Mononuclear cell (primary cell): ENCODE measurements around the gene SYT1. TPM values are rescaled to one million over a fixed set of nuclear protein-coding genes. Genes with fewer than 3 reads are reported as not detected.

Experiments used
- H3K27me3 ChIP-seq: 2 replicates; pipeline ENCODE4 v1.6.0; 2011; ENCODE audit warnings: low read length, control low read depth; ENCODE audit not compliant: insufficient read depth
- H3K4me1 ChIP-seq: 2 replicates; pipeline ENCODE4 v1.5.1; 2011; ENCODE audit warnings: mild to moderate bottlenecking, low read length, control low read depth; ENCODE audit not compliant: insufficient read depth
- H3K4me3 ChIP-seq: 2 replicates; pipeline ENCODE4 v1.5.1; 2011; ENCODE audit warnings: mild to moderate bottlenecking, low read length, moderate library complexity
- H3K9me3 ChIP-seq: 2 replicates; pipeline ENCODE4 v1.5.1; 2011; ENCODE audit warnings: low read depth, mild to moderate bottlenecking, control low read depth, low read length
- total RNA-seq: library from RNA; depleted of rRNA; stranded (reverse); fragments of >200 nt; gene quantifications from one replicate; pipeline ENCODE4 v1.2.3, GENCODE V29; 2012

SYT1 gene
- total RNA-seq, 1 donor: 2.5 TPM

DNA sequence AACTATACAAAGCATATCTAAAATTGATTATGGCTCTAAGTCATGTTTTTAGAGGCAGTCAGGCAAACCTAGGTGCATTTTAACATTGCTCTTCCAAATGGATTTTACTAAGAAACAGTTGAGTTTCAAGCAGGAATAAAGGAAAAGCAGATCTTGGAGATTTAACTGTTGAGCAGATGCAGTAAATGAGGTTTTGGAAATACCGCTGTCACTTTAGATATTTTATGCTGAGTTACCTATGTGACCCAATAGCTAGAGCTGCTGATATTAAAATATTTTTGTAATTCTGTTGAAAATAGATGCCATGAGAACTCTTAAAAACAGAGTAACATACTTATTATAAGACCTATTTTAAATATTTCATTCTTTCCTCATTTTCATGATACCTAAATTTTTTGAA lies 181.4 kb downstream of the SYT1 start:
- no peaks in the 10 kb centered on the region for H3K27me3 ChIP-seq
- no peaks in the 10 kb centered on the region for H3K4me1 ChIP-seq
- H3K9me3 ChIP-seq: peaks cover 7% of the 10 kb centered on the region

DNA sequence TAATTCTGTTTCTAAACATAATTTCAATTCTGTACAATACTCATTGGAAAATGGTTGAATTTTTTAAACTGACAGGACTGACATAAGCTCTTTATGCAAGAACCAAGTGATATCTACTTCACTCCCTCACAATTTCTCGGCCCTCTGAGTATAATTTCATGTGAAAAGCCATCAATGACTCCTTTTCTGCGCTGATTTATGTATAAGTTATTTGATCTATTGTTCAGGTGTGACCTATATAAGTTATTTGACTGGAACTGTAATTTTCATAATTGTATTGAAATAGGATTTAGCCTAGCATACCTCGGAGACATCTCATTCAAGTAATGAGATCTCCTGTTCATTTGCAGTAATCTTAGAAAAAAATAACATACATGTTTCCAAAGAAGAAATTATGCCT lies 184.4 kb downstream of the SYT1 start:
- Histone ChIP-seq H3K27me3 (no peaks in the 10 kb centered on the region), H3K4me1 (no peaks in the 10 kb centered on the region), H3K9me3 (peaks cover 7% of the 10 kb centered on the region), H3K4me3 (no peak overlapping the region)

More for the DNA sequence above, 181.4 kb downstream of the SYT1 start:
- no peak overlapping the region for H3K4me3 ChIP-seq

DNA sequence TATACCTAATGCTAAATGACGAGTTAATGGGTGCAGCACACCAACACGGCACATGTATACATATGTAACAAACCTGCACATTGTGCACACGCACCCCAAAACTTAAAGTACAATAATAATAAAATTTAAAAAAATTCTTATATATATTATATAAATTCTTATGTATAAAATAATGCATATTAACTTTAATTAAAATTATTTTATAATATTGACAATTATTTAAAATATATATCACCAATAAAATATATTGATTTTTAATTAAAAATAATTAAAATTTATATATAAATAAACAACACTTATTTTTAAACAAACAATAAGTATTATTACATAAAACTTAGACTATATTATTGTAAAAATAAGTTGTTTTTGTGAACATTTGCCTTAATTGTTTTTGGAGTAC lies 188.8 kb downstream of the SYT1 start:
- no peaks in the 10 kb centered on the region for H3K27me3 ChIP-seq
- H3K4me1 ChIP-seq: no peaks in the 10 kb centered on the region
- H3K4me3 ChIP-seq: no peak overlapping the region
- H3K9me3 ChIP-seq: peaks cover 7% of the 10 kb centered on the region

DNA sequence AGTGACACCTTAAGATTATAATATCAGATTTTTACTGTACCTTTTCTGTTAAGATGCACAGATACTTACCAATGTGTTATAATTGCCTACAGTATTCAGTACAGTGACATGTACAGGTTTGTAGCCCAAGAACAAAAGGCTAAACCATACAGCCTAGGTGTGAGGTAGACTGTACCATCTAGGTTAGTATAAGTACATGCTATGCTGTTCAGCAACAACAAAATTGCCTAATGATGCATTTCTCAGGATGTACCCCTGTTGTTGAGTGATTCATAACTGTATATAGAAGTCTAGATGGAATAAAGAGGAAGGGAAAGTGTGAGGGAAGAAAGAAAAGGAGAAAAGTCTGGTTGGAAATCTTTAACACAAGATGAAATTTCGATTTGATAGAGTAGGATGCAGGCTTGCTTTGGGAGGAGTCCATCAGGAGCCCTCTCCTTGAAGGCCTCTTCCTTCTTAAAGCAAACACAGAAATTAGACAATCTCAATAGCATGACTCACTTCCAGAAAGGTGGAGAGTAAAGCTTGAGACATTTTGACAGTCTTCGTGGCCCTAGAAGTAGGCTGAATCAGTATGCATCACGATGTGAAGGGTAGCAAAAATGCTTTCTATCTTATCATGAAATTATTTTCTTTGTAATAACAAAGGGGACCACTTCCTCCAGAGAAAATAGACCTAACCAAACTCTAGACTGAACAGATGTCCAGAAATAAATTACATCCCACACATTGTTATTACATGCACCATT lies 191.5 kb downstream of the SYT1 start:
- Histone ChIP-seq H3K9me3 (no peaks in the 10 kb centered on the region), H3K4me3 (no peak overlapping the region), H3K4me1 (no peaks in the 10 kb centered on the region), H3K27me3 (no peaks in the 10 kb centered on the region)

DNA sequence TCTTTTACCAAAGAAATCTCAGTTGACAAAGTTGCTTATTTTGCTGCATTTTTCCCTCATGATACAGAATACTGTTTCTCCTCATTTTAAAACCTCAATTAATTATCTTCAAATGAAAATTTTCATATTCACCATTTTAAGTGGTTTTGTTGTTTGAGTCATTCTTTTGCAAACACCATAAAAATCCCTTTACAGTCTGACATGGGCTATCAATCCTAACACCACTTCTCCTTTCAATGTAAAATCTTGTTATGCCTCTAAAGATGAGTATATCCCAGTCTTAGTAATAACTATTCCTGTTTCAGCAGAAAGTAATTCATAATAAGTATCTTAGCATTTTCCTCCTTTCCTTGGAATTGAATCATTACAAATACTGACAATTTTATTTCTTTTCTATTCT lies 192.2 kb downstream of the SYT1 start:
- H3K27me3 ChIP-seq: no peaks in the 10 kb centered on the region
- no peaks in the 10 kb centered on the region for H3K4me1 ChIP-seq
- no peaks in the 10 kb centered on the region for H3K9me3 ChIP-seq
- H3K4me3 ChIP-seq: no peak overlapping the region

DNA sequence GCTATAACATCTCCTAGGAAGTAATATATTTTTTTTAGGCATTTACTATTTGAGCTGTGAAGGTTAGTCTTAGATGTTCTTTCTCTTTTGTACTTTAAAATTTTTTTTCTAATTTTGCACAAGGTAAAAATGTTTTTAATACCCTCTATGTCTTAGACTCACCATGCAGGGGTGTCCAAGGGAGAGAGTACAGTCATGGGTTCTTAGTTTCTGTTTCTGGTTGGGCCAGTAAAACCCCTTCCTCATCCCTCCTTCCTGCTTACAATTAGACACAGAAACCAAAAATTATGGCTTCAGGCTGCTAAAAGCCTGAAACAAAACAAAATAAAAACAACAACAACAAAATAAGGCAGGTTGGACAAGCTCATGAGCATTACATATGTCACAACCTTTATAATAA lies 193.0 kb downstream of the SYT1 start:
- H3K27me3 ChIP-seq: no peaks in the 10 kb centered on the region
- H3K4me1 ChIP-seq: no peaks in the 10 kb centered on the region
- no peak overlapping the region for H3K4me3 ChIP-seq
- no peaks in the 10 kb centered on the region for H3K9me3 ChIP-seq

DNA sequence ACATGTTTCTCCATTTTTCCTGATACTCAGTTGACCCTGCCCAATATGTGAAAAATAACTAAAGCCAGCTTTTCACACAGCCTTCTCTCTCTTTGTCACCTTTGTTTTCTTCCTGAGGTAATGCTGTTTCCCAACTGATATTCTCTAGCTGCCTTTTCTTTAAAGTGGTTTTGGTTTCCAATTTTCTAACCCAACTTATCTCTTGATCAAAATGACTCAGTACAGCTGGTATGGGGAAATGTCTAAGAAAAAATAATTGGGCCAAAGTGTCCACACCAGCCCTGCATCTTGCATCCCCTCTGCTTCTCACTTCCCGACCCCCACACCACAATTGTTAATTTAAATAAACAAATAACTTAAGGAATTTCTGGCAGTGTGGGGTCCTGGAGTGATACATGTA lies 193.8 kb downstream of the SYT1 start:
- Histone ChIP-seq H3K27me3 (no peaks in the 10 kb centered on the region), H3K4me1 (no peaks in the 10 kb centered on the region), H3K4me3 (no peak overlapping the region), H3K9me3 (no peaks in the 10 kb centered on the region)

DNA sequence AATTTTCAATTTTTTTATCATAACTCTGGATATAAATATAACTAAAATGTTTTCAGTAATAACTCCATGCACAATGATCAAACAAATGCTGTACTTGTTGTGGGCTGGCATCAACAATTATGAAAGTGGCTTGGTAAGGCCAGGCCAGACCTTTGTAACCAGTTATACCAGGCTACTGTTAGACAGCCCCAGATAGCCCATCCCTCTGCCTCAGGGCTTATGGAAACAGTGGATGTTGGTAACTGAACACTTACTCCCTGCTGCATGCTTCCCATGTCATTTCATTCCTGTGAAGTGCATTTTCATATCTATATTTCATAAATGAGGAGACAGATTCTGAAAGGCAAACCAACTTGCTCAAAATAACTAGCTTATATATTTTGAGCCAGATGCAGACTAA lies 195.0 kb downstream of the SYT1 start:
- no peak overlapping the region for H3K4me3 ChIP-seq
- no peaks in the 10 kb centered on the region for H3K9me3 ChIP-seq
- H3K4me1 ChIP-seq: no peaks in the 10 kb centered on the region
- H3K27me3 ChIP-seq: no peaks in the 10 kb centered on the region

DNA sequence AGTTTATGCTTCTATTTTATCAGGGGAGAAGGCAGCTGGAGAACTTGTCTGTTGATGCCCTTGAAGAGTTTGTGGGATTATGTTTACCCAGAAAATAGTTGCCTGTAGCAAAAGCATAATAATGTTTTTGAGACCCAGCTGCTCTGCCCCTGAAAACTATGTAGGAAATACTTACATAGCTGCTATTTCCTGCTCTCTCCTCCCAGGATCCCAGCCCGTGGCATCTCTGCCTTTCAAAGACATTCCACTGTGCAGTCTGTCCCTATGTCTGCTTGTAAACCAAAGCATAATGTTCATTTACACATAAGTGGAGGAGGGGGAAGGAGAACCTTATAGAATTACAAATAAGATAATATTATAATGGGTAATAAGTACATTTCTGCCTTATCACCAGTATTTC lies 198.7 kb downstream of the SYT1 start:
- Histone ChIP-seq H3K4me1 (no peaks in the 10 kb centered on the region), H3K9me3 (no peaks in the 10 kb centered on the region)

DNA sequence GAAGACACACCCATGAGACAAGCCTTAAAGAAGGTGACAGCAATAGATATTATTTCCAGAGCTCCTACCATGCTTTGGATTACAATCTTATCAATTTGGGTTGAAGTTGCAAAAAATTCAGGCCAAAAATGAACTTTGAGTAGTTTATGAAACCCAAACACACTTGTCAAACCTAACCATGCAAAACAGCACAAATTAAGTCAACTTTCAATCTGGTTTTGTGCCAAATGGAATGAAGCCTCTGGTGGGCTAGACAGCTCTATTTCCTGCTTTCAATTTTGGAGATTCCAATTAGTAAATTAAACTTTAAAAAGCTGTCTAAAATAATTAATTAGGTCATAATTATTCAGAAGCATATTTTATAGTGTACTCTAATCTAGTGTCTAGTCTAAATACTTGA lies 203.4 kb downstream of the SYT1 start:
- Histone ChIP-seq H3K27me3 (no peaks in the 10 kb centered on the region), H3K9me3 (no peaks in the 10 kb centered on the region), H3K4me3 (no peak overlapping the region), H3K4me1 (no peaks in the 10 kb centered on the region)

More for the DNA sequence above, 198.7 kb downstream of the SYT1 start:
- no peaks in the 10 kb centered on the region for H3K27me3 ChIP-seq
- H3K4me3 ChIP-seq: no peak overlapping the region

DNA sequence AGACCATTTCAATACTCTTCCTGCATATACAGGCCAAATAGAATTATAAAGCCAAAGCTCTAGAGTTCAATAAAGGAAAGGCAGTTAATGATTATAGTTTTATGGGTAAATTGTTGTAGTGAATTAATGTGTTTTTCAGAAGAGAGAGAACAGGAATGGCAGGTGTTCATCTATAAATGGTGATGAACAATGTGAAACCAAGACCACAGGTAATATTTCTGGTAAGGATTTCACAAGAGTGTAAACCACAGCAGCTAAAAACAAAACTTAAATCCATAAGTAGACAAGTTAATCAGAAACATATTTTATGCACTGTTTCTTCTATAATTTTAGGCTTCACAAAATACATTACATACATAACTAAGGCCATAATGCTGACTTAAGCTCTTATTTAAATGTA lies 204.4 kb downstream of the SYT1 start:
- Histone ChIP-seq H3K27me3 (no peaks in the 10 kb centered on the region), H3K4me3 (no peak overlapping the region), H3K9me3 (no peaks in the 10 kb centered on the region)

DNA sequence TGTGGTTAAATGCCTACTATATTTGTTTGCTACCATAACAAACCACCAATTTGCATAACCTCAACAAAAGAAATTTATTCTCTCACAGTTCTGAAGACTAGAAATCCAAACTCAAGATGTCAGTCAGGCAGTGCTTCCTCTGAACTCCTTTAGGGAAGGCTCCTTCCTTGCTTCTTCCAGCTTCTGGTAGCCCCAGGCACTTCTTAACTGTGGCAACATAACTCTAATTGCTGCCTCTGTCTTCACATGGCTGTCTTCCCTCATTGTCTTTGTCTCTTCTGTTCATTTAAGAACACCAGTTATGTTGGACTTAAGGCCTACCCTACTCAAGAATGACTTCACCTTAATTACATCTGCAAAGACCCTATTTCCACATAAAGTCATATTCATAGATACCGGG lies 206.9 kb downstream of the SYT1 start:
- Histone ChIP-seq H3K4me1 (no peaks in the 10 kb centered on the region), H3K27me3 (no peaks in the 10 kb centered on the region), H3K9me3 (no peaks in the 10 kb centered on the region), H3K4me3 (no peak overlapping the region)

More for the DNA sequence above, 204.4 kb downstream of the SYT1 start:
- H3K4me1 ChIP-seq: no peaks in the 10 kb centered on the region

DNA sequence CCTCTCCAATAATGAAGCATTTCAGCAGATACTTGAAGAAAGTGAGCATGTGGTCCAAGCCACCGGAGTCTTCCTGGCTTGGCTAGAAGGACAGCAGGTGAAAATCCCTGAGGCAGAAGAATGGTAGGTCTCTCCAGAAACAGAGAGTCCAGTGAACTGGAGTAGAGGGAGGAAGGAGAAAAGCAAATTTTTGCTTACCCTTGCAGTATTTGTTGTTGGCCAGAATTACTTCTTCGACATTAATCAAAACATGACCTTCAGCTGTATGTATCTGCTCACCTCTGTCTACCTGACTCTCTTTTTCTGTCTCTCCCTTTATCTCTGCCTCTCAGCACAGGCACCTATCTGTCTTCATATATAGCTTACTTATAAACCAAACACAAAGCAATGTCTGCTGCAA lies 208.9 kb downstream of the SYT1 start:
- no peaks in the 10 kb centered on the region for H3K4me1 ChIP-seq

DNA sequence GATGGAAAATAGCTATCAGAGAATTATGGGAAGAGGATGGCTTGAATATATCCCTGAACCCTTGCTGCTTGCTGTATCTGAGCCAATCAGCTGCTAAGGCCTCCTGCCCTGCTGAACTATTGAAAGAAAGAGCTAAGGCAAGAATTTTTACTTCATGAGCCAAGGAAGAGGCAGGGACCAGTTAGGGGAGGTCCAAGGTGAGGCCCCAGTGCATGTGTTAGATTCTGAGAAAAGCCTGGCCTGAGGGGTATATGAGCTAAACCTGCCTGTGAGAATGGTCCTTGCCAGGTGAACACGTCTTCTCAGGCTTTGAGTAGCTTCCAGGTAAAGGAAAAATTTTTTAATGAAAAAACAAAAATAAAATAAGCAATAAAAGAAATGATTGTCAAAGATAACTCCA lies 218.0 kb downstream of the SYT1 start:
- Histone ChIP-seq H3K4me1 (no peaks in the 10 kb centered on the region), H3K27me3 (no peaks in the 10 kb centered on the region), H3K9me3 (no peaks in the 10 kb centered on the region), H3K4me3 (no peak overlapping the region)

More for the DNA sequence above, 208.9 kb downstream of the SYT1 start:
- Histone ChIP-seq H3K27me3 (no peaks in the 10 kb centered on the region), H3K9me3 (no peaks in the 10 kb centered on the region), H3K4me3 (no peak overlapping the region)

DNA sequence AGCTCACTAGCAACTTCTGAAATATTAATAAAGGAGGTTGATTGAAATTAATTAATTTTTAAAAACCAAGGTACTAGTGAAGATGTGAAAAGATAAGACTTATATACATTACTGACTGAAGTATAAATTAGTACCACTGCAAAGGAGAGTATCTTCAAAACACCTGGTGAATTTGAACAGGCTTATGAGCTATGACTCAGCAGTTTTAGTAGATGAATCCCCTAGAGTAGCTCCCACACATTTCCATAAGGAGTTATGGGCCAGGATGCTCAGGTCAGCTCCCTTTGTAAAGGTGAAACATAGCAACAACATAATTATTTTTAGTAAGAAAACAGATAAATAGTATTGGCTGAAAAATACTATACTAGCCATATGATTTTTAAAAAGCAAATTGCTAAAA lies 218.6 kb downstream of the SYT1 start:
- Histone ChIP-seq H3K27me3 (no peaks in the 10 kb centered on the region), H3K4me1 (no peaks in the 10 kb centered on the region), H3K9me3 (no peaks in the 10 kb centered on the region), H3K4me3 (no peak overlapping the region)

DNA sequence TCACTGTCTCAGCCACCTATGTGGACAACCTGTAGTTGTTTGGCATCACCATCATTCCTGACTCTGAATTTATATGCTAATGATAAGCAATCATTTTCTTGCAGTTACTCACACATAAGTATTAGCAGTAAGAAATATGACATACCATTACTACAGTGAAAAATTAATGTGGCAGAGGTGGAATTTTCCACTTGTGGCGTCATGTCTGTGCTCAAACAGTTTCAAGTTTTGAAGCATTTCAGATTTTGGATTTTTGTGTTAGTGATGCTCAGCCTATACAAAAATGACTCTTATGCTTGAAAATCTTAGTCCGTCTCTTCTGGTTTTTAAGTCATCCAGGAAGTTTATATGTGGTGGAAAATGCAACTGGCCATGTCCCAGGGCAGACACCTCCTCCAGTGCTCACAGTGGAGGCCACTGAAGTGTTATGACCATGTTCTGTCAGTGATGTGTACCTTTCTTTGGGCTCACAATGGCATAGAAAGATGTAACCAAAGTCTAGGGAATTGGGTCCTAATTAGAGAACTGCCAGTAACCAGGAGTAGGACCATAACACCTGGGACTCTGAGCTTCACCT lies 220.6 kb downstream of the SYT1 start:
- no peaks in the 10 kb centered on the region for H3K9me3 ChIP-seq
- no peaks in the 10 kb centered on the region for H3K4me1 ChIP-seq
- H3K27me3 ChIP-seq: no peaks in the 10 kb centered on the region
- no peak overlapping the region for H3K4me3 ChIP-seq
